Naive thymus-derived CD4-positive, alpha-beta T cell (primary cell): ENCODE results near the gene INTS4. TPM values are rescaled to one million over a fixed set of nuclear protein-coding genes. Genes with fewer than 3 reads are reported as not detected.
"Not testable (repeated sequence)": the region's sequence is repeated elsewhere in the genome, so short reads cannot be mapped to it uniquely, and the experiment has no call there.

Source experiments
- ATAC-seq: fragments of 150-1000 bp; cut with Tn5 transposase; 2 replicates; pipeline ENCODE4 v1.10.0; 2021; ENCODE audit warnings: mild to moderate bottlenecking, moderate library complexity
- CTCF ChIA-PET: fragments of 350-600 bp; sonication (Branson Sonifier 250); formaldehyde crosslinking; loops from one replicate; lab custom pipeline; 2021; ENCODE audit warnings: antibody characterized with exemption; lab: Charles Lee
- POLR2A ChIA-PET: fragments of 350-600 bp; sonication (Branson Sonifier 250); formaldehyde crosslinking; loops from one replicate; lab custom pipeline; 2021; ENCODE audit warnings: antibody characterized with exemption, inconsistent platforms; lab: Charles Lee
- DNase-seq, 9 donors: peaks; one replicate each; pipeline versions ENCODE4 v3.0.0 to v3.0.0-alpha.2; 2020 to 2022; ENCODE audit warnings: mixed read lengths in 1 of 9
- H3K27ac ChIP-seq: one replicate; pipeline ENCODE4 v1.7.0; 2013; ENCODE audit warnings: mild to moderate bottlenecking, low read depth, low read length, moderate library complexity
- H3K27me3 ChIP-seq, 2 donors: one replicate each; pipeline ENCODE4 v1.7.0; 2013; ENCODE audit warnings: low read length in 2 of 2, mild to moderate bottlenecking in 2 of 2, moderate library complexity in 2 of 2; ENCODE audit not compliant: control insufficient read depth in 2 of 2, insufficient read depth in 2 of 2
- H3K36me3 ChIP-seq, 3 experiments: 1 replicate in 2 of 3; 2 replicates in 1 of 3; pipeline ENCODE4 v1.7.0; 2013; ENCODE audit warnings: low read length in 3 of 3, mild to moderate bottlenecking in 3 of 3, moderate library complexity in 1 of 3; ENCODE audit not compliant: insufficient read depth in 3 of 3, control insufficient read depth in 2 of 3
- H3K4me1 ChIP-seq, 2 donors: one replicate each; pipeline ENCODE4 v1.7.0; 2013; ENCODE audit warnings: low read length in 2 of 2, mild to moderate bottlenecking in 2 of 2, moderate library complexity in 1 of 2; ENCODE audit not compliant: control insufficient read depth in 2 of 2, insufficient read depth in 2 of 2
- H3K4me3 ChIP-seq: 2 replicates; pipeline ENCODE4 v1.7.0; 2013; ENCODE audit warnings: mild to moderate bottlenecking, low read length
- H3K9me3 ChIP-seq, 3 experiments: 1 replicate in 2 of 3; 2 replicates in 1 of 3; pipeline ENCODE4 v1.7.0; 2013; ENCODE audit warnings: low read length in 3 of 3; ENCODE audit not compliant: control insufficient read depth in 2 of 3
- H3K27ac Mint-ChIP-seq, 9 donors: one replicate each; pipeline ENCODE4 v1.8.0; 2020 to 2022; ENCODE audit warnings: mixed read lengths in 9 of 9, mild to moderate bottlenecking in 8 of 9, moderate library complexity in 5 of 9, inconsistent platforms in 2 of 9
- H3K27me3 Mint-ChIP-seq, 5 donors: one replicate each; pipeline ENCODE4 v1.8.0; 2021 to 2022; ENCODE audit warnings: mixed read lengths in 5 of 5, mild to moderate bottlenecking in 1 of 5
- H3K36me3 Mint-ChIP-seq, 5 donors: one replicate each; pipeline ENCODE4 v1.8.0; 2020 to 2022; ENCODE audit warnings: mixed read lengths in 5 of 5, mild to moderate bottlenecking in 3 of 5, inconsistent platforms in 1 of 5
- H3K4me1 Mint-ChIP-seq, 7 donors: one replicate each; pipeline ENCODE4 v1.8.0; 2020 to 2022; ENCODE audit warnings: mixed read lengths in 7 of 7, mild to moderate bottlenecking in 3 of 7, inconsistent platforms in 1 of 7
- H3K4me3 Mint-ChIP-seq, 10 donors: one replicate each; pipeline ENCODE4 v1.8.0; 2020 to 2022; ENCODE audit warnings: mild to moderate bottlenecking in 10 of 10, mixed read lengths in 10 of 10, moderate library complexity in 6 of 10, inconsistent platforms in 2 of 10
- H3K9me3 Mint-ChIP-seq, 11 donors: one replicate each; pipeline ENCODE4 v1.8.0; 2020 to 2022; ENCODE audit warnings: mixed read lengths in 11 of 11, mild to moderate bottlenecking in 4 of 11, inconsistent platforms in 1 of 11, moderate library complexity in 1 of 11
- intact Hi-C, 2 donors: fragments of 100-400 bp; cut with micrococcal nuclease; formaldehyde crosslinking; loops; one replicate each; pipeline ENCODE4 v1.15.1; 2023
- polyA plus RNA-seq, 2 donors: library from polyadenylated mRNA; unstranded; fragments of 300-500 nt; fragmentation: Illumina TruSeq; gene quantifications; one replicate each; pipeline ENCODE4 v1.2.3, GENCODE V29; 2021
- total RNA-seq, 6 experiments: library from RNA in 5 of 6; stranded (reverse) in 5 of 6; gene quantifications; 1 replicate in 5 of 6; 2 replicates in 1 of 6; pipeline ENCODE4 v1.2.3 and lab custom pipeline; 2021 to 2026

Gene INTS4
- total and polyA plus RNA-seq, 7 experiments from 2014 or later: 40.9 to 87.0 (median 61.6) TPM

- no peaks in the 10 kb centered on the region for H3K27me3 ChIP-seq
- peaks cover 4 to 81% (median 6%) of the 10 kb centered on the region in 3 experiments for H3K36me3 ChIP-seq
- H3K4me3 Mint-ChIP-seq: no peak overlapping the region
- H3K4me1 ChIP-seq: no peaks in the 10 kb centered on the region
- ATAC-seq (no peak), DNase-seq (no peak)
- H3K4me1 Mint-ChIP-seq: peaks cover 0 to 9% (median 0%) of the 10 kb centered on the region in 7 donors
- no peaks in the 10 kb centered on the region for H3K27me3 Mint-ChIP-seq
- ChIA-PET POLR2A (no interaction called here), CTCF (no interaction called here)
- no peaks in the 10 kb centered on the region for H3K9me3 ChIP-seq
- H3K9me3 Mint-ChIP-seq: no peaks in the 10 kb centered on the region
- H3K36me3 Mint-ChIP-seq: peaks cover 4 to 60% (median 12%) of the 10 kb centered on the region in 5 donors
- peak overlapping the region in 3 of 9 donors; percentile 2 to 61 (median 54) for H3K27ac Mint-ChIP-seq
- no peak overlapping the region for H3K27ac ChIP-seq
- no peak overlapping the region for H3K4me3 ChIP-seq
- intact Hi-C loops: no loop called here
Observed at GRCh38 chr11:77879218-77879617, 115.2 kb downstream of the INTS4 start.

DNA sequence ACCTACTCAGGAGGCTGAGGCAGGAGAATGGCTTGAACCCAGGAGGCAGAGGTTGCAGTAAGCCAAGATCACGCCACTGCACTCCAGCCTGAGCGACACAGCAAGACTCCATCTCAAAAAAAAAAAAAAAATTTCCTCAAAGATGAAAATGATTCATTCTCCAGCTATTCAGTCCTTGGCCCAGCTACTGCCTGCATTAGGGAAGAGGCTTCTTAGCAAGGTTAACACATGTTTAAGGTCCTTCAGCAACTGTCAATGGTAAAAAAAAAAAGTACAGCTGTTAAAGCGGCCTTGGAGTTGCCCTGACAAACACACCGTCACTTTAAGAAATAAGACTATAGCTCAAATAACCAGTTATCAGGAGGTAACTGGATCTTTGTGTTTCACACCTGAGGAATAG, 116.2 kb downstream of the INTS4 start:
- H3K4me1 ChIP-seq, H3K9me3 ChIP-seq, DNase-seq, POLR2A ChIA-PET, H3K9me3 Mint-ChIP-seq, H3K27me3 ChIP-seq, H3K4me3 Mint-ChIP-seq, H3K4me3 ChIP-seq, H3K27ac ChIP-seq, CTCF ChIA-PET, ATAC-seq, H3K27ac Mint-ChIP-seq, H3K27me3 Mint-ChIP-seq, H3K4me1 Mint-ChIP-seq, intact Hi-C loops: not testable (repeated sequence)
- peaks cover 4 to 58% (median 5%) of the 10 kb centered on the region in 5 donors for H3K36me3 Mint-ChIP-seq
- H3K36me3 ChIP-seq: peaks cover 2 to 72% (median 4%) of the 10 kb centered on the region in 3 experiments

- ATAC-seq: no peak
- H3K27me3 ChIP-seq: no peaks in the 10 kb centered on the region
- ChIA-PET POLR2A (no interaction called here), CTCF (interaction anchor here (0.7 kb wide), 1 partner anchor 209 kb away, joined by 3 read pairs; no protein-coding TSS in a partner anchor)
- intact Hi-C loops: no loop called here
- H3K4me1 ChIP-seq: no peaks in the 10 kb centered on the region
- no peak overlapping the region for H3K27ac ChIP-seq
- peak overlapping the region in 3 of 9 donors; percentile 5 to 53 (median 39) for H3K27ac Mint-ChIP-seq
- no peaks in the 10 kb centered on the region for H3K9me3 ChIP-seq
- no peaks in the 10 kb centered on the region for H3K9me3 Mint-ChIP-seq
- peaks cover 0 to 56% (median 0%) of the 10 kb centered on the region in 3 experiments for H3K36me3 ChIP-seq
- peaks cover 0 to 9% (median 0%) of the 10 kb centered on the region in 7 donors for H3K4me1 Mint-ChIP-seq
- H3K36me3 Mint-ChIP-seq: peaks cover 0 to 51% (median 5%) of the 10 kb centered on the region in 5 donors
- DNase-seq: no peak
- no peaks in the 10 kb centered on the region for H3K27me3 Mint-ChIP-seq
- H3K4me3 ChIP-seq: no peak overlapping the region
- H3K4me3 Mint-ChIP-seq: no peak overlapping the region
Observed at GRCh38 chr11:77876045-77876444, 118.4 kb downstream of the INTS4 start.

DNA sequence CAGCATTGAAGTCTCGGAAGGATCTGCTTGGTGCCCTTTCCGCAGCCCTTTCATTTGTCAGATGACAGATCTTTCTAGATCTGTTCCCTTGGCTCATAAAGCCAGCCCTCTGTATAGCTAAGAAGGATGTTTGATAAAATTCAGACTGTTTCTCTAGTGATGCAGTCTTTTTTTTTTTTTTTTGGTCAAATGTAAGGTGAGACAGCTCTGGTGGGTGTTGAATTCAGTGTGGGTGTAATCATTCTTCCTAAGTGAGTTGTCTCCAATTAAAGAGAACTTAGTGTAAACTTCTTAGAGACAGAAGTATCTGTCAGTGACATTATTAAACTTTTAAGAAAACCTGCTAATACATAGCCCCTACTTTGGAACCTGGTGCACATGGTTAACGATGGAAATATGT, 120.3 kb downstream of the INTS4 start:
- no peaks in the 10 kb centered on the region for H3K9me3 ChIP-seq
- H3K27me3 Mint-ChIP-seq: no peaks in the 10 kb centered on the region
- H3K27ac Mint-ChIP-seq: no peak overlapping the region
- H3K9me3 Mint-ChIP-seq: no peaks in the 10 kb centered on the region
- H3K4me1 Mint-ChIP-seq: peaks cover 0 to 2% (median 0%) of the 10 kb centered on the region in 7 donors
- H3K36me3 ChIP-seq: peaks cover 0 to 40% (median 0%) of the 10 kb centered on the region in 3 experiments
- H3K4me1 ChIP-seq: no peaks in the 10 kb centered on the region
- H3K4me3 ChIP-seq: no peak overlapping the region
- H3K36me3 Mint-ChIP-seq: peaks cover 0 to 49% (median 15%) of the 10 kb centered on the region in 5 donors
- CTCF ChIA-PET: interaction anchor here (0.6 kb wide), 1 partner anchor 141 kb away, joined by 3 read pairs; no protein-coding TSS in a partner anchor
- POLR2A ChIA-PET: no interaction called here
- intact Hi-C loops: no loop called here
- no peak for DNase-seq
- H3K27ac ChIP-seq: no peak overlapping the region
- H3K4me3 Mint-ChIP-seq: no peak overlapping the region
- no peaks in the 10 kb centered on the region for H3K27me3 ChIP-seq
- no peak for ATAC-seq

GRCh38 chr11:77873345-77873744, 121.1 kb downstream of the INTS4 start:
- Histone ChIP-seq H3K4me1 (no peaks in the 10 kb centered on the region), H3K9me3 (no peaks in the 10 kb centered on the region), H3K27ac (no peak overlapping the region), H3K27me3 (no peaks in the 10 kb centered on the region), H3K36me3 (peaks cover 0 to 31% (median 0%) of the 10 kb centered on the region in 3 experiments), H3K4me3 (no peak overlapping the region)
- intact Hi-C loops: no loop called here
- ChIA-PET CTCF (no interaction called here), POLR2A (no interaction called here)
- H3K27ac Mint-ChIP-seq: no peak overlapping the region
- DNase-seq (no peak), ATAC-seq (no peak)
- no peak overlapping the region for H3K4me3 Mint-ChIP-seq
- no peaks in the 10 kb centered on the region for H3K9me3 Mint-ChIP-seq
- peaks cover 0 to 50% (median 20%) of the 10 kb centered on the region in 5 donors for H3K36me3 Mint-ChIP-seq
- no peaks in the 10 kb centered on the region for H3K4me1 Mint-ChIP-seq
- no peaks in the 10 kb centered on the region for H3K27me3 Mint-ChIP-seq

DNA sequence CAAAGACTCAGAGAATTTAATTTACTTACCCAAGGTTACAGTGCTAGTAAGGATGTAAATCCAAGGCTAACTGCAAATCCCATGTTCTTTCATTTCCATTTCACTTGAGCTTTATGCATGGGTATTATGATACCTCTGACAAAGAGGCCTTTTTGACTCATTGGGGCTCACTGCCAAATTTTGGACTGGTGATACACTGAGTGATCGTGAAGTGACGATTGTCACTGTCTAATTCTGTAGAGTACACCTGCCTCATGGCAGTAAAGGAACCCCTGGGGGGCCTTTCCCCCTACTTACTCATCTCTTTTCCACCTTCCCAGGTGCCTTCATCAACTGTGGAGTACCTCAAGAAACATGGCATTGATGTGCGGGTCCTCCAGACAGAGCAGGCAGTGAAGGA, 122.6 kb downstream of the INTS4 start:
- no peak overlapping the region for H3K27ac Mint-ChIP-seq
- ChIA-PET POLR2A (no interaction called here), CTCF (interaction anchor here (0.6 kb wide), 1 partner anchor 305 kb away, joined by 3 read pairs; no protein-coding TSS in a partner anchor)
- no peak overlapping the region for H3K4me3 Mint-ChIP-seq
- ATAC-seq: no peak
- Histone ChIP-seq H3K9me3 (no peaks in the 10 kb centered on the region), H3K4me1 (no peaks in the 10 kb centered on the region), H3K36me3 (peaks cover 0 to 21% (median 0%) of the 10 kb centered on the region in 3 experiments), H3K27me3 (no peaks in the 10 kb centered on the region), H3K4me3 (no peak overlapping the region), H3K27ac (no peak overlapping the region)
- peaks cover 0 to 53% (median 24%) of the 10 kb centered on the region in 5 donors for H3K36me3 Mint-ChIP-seq
- no peaks in the 10 kb centered on the region for H3K27me3 Mint-ChIP-seq
- intact Hi-C loops: no loop called here
- no peaks in the 10 kb centered on the region for H3K9me3 Mint-ChIP-seq
- DNase-seq: no peak
- H3K4me1 Mint-ChIP-seq: peaks cover 0 to 5% (median 0%) of the 10 kb centered on the region in 7 donors

- H3K36me3 Mint-ChIP-seq: peaks cover 0 to 36% (median 19%) of the 10 kb centered on the region in 5 donors
- CTCF ChIA-PET: no interaction called here
- Histone ChIP-seq H3K4me3 (no peak overlapping the region), H3K27me3 (no peaks in the 10 kb centered on the region), H3K9me3 (no peaks in the 10 kb centered on the region), H3K4me1 (no peaks in the 10 kb centered on the region), H3K27ac (no peak overlapping the region), H3K36me3 (peaks cover 0 to 4% (median 0%) of the 10 kb centered on the region in 3 experiments)
- ATAC-seq (no peak), DNase-seq (no peak)
- H3K27ac Mint-ChIP-seq: no peak overlapping the region
- intact Hi-C loops: loop anchor here in 1 of 2 donors (5.0 kb wide), 1 partner anchor 91 kb away; no protein-coding TSS in a partner anchor
- H3K4me3 Mint-ChIP-seq: no peak overlapping the region
- no peaks in the 10 kb centered on the region for H3K9me3 Mint-ChIP-seq
- POLR2A ChIA-PET: no interaction called here
- peaks cover 0 to 5% (median 0%) of the 10 kb centered on the region in 7 donors for H3K4me1 Mint-ChIP-seq
- H3K27me3 Mint-ChIP-seq: no peaks in the 10 kb centered on the region
Observed at GRCh38 chr11:77868744-77869143, 125.7 kb downstream of the INTS4 start.
